Myocyte (in vitro differentiated cells): ENCODE measurements around the gene CLCN3. TPM values are rescaled to one million over a fixed set of nuclear protein-coding genes. Genes with fewer than 3 reads are reported as not detected.
A peak's percentile ranks its signal among the peaks of the same experiment; 100 is the strongest.
"Not testable (repeated sequence)": the region's sequence is repeated elsewhere in the genome, so short reads cannot be mapped to it uniquely, and the experiment has no call there.

ENCODE experiments used
- DNase-seq: peaks from one replicate; pipeline ENCODE4 v3.0.0-alpha.2; 2012; ENCODE audit warnings: low read depth
- total RNA-seq: library from RNA; depleted of rRNA; stranded (reverse); fragments of >200 nt; gene quantifications from 2 replicates; pipeline ENCODE4 v1.2.3, GENCODE V29; 2014

Gene CLCN3
- total RNA-seq, 1 donor from 2014 or later, result 25.1 TPM

GRCh38 chr4:169617306-169617705 lies 3.1 kb upstream of the CLCN3 start:
- DNase-seq, result no peak

DNA sequence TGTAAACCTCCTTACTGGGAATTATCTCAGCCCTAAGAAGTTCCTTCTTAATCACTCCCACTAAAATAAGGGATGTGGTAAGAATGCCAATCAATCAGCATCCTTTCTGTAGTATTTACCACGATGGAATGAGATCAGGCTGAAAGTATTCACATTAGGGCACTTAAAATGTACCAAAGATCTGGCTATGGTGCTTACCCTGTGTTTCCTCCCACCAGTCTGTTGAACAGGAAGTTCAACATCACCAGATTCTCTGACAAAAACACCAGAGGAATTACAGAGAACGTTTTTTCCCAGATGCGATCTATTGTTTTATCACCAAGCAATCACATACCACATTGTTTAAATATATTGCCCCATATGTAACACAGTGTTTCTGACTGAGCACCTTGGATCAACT lies 2.1 kb upstream of the CLCN3 start:
- DNase-seq, result no peak

- no peak for DNase-seq
These were observed 1.4 kb upstream of the CLCN3 start for GRCh38 chr4:169618986-169619385.

GRCh38 chr4:169619518-169619957 lies 840 bp upstream of the CLCN3 start:
- DNase-seq, result peak; percentile 54

DNA sequence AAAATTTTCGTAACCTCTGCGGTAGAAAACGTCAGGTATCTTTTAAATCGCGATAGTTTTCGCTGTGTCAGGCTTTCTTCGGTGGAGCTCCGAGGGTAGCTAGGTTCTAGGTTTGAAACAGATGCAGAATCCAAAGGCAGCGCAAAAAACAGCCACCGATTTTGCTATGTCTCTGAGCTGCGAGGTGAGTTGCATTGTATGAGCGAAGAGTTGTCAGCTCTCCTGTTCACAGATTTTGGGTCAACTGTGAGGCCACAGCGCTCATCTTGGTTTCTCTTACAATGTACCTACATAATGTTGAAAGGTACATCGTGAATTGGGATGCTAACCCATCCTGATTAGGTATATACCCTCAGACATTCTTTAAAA lies 486 bp downstream of the CLCN3 start:
- DNase-seq, result no peak

- DNase-seq, result peak; percentile 30
These were observed 1.5 kb downstream of the CLCN3 start for GRCh38 chr4:169621731-169622492.

DNA sequence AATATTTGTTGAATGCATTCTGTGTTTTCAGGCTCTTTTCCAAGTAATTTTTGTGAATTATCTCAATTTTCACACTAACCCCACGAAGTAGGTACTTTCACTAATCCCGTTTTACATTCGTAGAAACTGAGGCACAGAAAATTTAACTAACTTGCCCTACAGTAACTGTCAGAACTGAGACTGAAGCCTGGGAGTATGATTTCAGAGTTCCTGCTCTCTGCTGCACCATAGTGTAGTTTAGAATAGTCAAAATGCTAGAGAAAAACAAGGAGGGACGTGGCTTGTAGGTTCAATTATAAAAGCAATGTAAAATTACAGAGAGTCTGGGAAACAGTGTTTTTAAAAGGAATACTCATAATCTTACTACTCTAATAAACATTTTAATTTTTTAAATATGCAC lies 2.2 kb downstream of the CLCN3 start:
- no peak for DNase-seq

DNA sequence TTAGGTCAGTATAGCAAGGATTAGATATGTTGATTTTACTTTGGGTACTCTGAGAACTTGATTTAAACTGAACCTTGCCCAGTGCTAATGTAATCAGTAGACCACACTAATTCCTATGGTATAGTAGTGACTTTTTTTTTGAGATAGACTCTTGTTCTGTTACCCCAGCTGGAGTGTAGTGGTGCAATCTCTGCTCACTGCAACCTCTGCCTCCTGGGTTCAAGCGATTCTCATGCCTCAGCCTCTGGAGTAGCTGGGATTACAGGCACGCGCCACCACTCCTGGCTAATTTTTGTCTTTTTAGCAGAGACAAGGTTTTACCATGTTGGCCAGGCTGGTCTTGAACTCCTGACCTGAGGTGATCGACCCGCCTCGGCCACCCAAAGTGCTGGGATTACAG lies 3.6 kb downstream of the CLCN3 start:
- not testable (repeated sequence) for DNase-seq

GRCh38 chr4:169625886-169626285 lies 5.5 kb downstream of the CLCN3 start:
- no peak for DNase-seq

GRCh38 chr4:169626331-169627282 lies 6.2 kb downstream of the CLCN3 start:
- no peak for DNase-seq

DNA sequence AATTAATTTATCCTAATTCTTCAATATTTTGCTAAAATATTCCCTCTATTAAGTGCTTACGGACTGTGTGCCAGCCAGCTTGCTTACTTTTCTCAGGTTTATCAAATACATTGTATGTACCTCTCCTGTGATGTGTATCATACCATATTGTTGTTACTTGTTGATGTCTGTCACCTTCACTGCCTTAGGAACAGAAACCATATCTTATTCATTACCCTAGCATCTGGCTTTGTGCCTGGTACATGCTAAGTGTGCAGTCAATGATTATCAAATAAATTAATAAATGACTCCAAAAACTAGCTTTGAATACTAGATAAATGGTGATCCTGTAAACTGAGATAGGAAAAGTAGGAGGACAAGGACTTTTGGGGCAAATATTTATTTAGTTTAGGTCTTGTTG lies 6.9 kb downstream of the CLCN3 start:
- no peak for DNase-seq

DNA sequence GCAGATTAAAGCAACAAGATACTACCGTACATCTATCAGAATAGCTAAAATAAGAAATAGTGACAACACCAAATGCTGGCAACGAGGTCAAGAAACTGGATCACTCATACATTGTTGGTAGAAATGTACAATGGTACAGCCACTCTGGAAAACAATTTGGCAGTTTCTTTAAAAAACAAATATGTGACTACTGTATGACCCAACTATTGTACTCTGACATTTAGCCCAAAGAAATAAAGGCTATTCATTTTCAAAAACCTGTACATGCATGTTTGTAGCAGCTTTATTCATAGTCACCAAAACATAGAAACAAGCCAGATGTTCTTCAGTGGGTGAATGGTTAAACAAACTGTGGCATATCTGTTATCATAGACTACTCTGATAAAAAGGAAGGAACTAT lies 8.2 kb downstream of the CLCN3 start:
- no peak for DNase-seq

- DNase-seq, result no peak
These were observed 9.7 kb downstream of the CLCN3 start for GRCh38 chr4:169630069-169630468.

GRCh38 chr4:169632896-169633295 lies 12.5 kb downstream of the CLCN3 start:
- peak; percentile 25 for DNase-seq

- no peak for DNase-seq
These were observed 14.6 kb downstream of the CLCN3 start for GRCh38 chr4:169634975-169635374.

DNA sequence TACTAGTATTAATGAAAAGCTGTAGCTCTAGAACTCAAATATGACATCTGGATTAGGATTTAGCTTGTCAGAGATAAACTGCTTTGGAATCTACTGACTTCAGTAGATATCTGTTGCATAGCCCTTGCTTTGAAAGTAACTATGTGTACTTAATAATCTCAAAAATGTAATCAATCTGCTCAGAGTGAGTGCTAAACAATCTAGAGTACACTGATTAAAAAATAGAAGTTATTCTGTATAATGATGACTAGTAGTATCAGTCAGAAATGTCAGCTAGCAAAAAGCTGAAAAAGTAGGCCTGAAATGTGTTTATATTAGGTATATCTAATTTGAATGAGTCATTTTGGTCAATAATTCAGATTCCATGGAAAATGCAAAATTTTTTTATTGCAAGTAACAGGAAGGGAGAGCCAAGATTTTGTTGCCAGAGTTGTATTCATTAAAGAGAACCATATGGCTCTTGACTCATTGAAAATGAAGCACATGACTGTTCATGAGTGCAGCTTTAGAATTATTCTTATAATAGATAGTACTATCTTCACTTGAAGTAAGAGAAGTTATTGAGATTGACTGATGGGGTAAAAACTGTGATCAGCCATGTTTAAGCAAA lies 20.0 kb downstream of the CLCN3 start:
- no peak for DNase-seq

DNA sequence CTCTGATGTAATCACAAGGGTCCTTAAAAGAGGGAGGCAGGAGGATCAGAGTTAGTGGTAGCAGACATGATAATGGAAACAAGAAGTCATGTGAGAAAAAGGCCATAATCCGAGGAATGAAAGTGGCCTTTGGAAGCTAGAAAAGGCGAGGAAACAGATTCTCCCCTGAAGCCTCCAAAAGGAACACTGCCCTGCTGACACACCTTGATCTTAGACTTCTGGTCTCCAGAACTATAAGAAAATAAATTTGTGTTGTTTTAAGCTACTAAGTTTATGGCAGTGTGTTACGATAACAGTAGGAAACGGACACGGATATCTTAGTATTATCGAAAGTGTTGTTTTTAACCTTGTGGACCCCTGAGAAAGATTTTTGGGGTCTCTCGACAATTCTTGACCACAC lies 24.4 kb downstream of the CLCN3 start:
- DNase-seq, result no peak

GRCh38 chr4:169645627-169646026 lies 25.2 kb downstream of the CLCN3 start:
- DNase-seq, result no peak

DNA sequence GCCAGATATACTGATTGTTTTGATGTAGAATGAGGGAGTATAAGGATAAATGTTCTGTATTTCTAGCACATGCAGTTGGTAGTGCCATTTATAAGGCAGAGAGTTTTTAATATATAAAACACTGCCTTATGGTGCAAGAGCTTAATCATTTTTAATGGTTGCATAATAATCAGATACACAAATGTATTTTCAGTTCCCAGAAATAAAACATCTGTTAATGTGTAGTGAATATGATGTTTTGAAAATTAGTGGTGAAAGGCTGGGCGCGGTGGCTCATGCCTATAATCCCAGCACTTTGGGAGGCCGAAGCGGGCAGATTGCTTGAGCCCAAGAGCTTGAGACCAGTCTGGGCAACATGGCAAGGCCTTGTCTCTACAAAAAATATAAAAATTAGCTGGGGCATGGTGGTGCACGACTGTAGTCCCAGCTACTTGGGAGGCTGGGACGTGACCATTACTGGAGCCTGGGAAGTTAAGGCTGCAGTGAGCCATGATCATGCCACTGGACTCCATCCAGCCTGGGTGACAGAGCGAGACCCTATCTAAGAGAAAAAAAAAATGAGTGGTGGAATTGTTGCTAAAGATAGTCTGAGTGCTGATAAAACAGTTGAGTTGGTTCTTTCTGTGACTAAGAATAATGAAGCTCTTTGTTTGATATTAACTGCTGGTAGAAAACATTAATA lies 29.3 kb downstream of the CLCN3 start:
- no peak for DNase-seq

DNA sequence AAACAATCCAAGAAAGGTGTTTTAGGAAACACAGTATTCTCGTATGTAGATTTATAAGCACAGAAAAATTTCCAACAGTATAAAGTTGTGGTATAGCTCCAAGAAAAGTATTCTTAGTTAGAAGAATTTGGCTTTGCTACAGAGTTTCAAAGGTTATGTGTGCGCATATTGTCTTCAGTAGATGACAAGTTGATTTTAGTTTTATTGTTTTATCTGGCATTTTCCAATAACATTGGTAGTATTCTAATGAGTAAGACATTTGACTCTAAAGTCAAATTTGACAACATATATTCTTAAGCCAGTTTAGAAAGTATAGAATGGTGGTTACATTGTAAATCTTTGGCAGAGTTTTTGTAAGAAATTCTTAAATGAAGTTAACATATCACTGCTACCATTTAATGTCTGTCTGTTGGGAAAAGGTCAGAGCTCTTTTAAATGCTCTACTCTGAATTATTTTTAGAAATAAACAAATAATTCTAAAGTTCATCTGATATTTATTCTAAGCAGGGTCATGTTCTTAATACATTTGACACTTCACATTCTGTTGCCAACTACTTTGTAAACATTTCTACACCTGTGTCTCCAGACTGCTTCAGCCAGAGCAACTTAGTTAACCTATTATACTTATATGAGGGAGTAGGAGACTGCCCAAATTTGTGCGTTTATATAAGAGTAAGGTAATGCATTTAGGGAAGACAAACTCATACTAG lies 30.0 kb downstream of the CLCN3 start:
- no peak for DNase-seq

- no peak for DNase-seq
These were observed 32.2 kb downstream of the CLCN3 start for GRCh38 chr4:169652535-169652934.
